ENCODE measurements around the gene ITGA11. TPM values are rescaled to one million over a fixed set of nuclear protein-coding genes. Genes with fewer than 3 reads are reported as not detected.

The ITGA11 gene
- total RNA-seq, 1 donor from 2014 or later, result 0.48 TPM

DNA sequence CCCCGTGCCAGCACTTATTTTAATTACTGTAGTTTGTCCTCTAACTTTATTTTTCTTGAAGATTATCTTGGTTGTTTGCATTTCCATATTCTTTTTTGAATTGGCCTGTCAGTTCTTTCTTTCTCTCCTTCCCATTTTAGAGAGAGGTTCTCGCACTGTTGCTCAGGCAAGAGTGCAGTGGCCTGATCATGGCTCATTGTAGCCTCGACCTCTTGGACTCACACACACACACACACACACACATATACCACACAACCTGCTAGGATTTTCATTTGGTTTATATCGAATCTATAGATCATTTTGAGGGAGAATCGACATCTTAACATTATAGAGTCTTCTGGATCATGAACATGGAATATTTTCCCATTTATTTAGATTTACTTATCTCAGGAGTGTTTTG lies 145.7 kb downstream of the ITGA11 start:
- no peak for ATAC-seq

DNA sequence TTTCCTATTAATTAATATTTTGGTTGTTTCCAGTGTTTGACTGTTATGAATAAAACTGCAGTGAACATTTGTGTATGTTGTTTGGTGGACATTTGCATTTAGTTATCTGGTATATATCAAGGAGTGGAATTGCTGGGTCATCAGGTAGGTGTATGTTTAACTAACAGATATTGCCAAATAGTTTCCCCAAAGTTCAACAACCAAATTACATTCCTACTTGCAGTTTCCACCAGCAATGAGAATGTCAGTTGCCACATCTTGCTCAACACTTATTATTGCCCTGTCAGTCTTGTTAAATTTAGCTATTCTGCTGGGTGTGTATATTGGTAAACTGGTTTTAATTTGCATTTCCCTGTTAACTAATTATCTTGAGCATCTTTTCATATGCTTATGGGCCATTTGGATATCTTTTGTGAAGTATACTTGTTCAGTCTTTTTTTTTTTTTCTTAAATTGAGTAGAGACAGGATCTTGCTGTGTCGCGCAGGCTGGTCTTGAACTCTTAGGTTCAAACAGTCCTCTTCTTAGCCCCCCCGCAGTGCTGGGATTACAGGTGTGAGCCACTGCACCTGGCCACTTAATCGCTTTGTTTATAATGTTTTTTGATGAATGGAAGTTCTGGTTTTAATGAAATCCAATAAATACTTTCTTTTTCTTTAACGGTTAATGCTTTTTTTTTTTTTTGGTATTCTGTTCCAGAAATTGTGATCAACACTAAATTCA lies 146.5 kb downstream of the ITGA11 start:
- ATAC-seq, result no peak

DNA sequence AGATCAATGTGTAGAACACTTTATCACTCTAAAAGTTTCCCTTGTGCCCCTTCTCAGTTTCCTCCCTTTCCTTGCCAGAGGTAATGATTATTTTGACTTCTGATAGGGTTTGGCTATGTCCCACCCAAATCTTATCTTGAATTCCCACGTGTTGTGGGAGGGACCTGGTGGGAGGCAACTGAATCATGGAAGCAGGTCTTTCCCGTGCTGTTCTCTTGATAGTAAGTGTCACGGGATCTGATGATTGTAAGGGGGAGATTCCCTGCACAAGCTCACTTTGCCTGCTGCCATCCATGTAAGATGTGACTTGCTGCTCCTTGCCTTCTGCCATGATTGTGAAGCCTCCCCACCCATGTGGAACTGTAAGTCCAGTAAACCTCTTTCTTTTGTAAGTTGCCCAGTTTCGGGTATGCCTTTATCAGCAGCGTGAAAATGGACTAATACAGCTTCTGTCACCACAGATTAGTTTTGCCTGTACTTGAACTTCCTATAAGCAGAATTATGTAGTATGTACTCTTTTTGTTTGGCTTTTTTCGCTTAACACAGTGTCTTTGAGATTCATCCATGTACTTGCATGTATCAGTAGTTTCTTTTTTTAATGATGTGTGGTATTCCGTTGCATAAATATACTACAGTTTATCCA lies 147.2 kb downstream of the ITGA11 start:
- ATAC-seq, result no peak

DNA sequence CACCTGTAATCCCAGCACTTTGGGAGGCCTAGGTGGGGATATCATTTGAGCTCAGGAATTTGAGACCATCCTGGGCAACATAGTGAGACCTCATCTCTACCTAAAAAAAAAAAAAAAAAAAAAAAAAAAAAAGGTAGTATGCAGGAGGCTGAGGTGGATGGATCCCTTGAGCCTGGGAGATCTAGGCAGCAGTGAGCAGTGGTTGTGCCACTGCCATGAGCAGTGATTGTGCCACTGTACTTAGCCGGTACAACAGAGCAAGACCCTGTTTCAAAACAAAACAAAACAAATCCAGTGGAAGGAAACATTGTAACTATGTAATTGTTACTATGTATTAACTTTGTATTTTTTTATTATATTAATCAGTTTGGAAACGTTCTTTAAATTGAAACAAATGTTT lies 148.6 kb downstream of the ITGA11 start:
- ATAC-seq, result no peak

DNA sequence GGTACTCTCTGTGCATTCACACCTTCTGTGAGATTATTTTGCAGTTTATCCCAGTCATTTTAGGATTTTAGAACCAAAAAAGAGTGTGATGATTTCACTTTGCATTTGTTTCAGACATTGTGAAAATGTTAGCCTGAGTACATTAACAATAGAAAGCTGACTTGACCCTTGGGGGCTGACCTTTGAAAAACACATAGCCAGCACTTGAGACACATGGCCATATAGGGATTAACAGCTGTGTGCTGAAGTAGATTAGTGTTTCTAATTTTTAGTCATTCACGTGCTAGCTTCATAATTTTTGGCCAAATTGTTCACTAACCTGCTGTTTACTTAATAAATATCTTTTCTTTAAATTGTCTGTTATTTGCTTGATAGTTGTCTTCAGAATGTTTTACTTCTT lies 151.0 kb downstream of the ITGA11 start:
- ATAC-seq, result no peak

DNA sequence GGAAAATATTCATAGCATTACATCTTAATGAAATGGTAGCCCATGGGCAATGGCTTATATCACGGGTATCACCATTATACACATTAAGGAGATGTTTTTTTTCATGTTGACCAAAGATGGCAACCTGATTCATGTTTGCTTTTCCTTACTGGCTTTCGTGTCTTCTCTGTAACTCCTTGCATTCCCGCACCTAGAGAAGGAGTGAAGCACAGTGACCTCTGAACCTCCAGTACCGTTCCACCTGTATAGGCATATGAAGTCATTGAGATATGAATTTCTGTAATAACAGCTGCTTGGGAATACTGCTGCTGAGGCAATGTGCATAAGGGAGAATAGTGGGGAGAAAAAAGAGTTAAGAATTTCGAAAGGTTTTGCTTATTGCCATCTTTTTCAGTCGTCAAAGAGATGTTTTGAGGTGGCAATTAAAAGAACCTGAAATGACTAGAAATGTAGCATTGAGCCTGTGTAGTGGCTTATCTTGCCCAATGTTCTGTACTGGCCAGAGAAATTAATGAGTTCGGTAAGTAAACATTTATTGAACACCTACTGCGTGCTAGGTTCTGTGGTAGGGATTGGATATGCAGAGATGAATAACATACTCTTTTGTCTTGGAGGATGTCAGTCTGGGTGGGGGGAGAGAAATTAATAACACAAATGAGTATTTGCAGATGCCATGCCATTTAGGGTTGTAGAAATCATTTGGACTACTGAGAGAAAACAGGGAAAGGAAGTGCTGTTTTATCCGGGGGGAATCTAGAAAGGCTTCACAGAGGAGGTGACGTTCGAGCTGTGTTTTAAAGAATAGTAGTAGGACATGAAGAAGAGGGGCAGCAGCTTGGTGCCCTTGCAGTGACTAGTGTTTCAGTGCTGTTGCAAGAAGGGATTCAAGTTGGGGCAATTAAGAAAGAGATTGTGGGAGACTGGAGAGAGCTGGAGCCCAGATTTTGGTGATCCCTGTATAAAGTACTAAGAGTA lies 151.9 kb downstream of the ITGA11 start:
- no peak for ATAC-seq

DNA sequence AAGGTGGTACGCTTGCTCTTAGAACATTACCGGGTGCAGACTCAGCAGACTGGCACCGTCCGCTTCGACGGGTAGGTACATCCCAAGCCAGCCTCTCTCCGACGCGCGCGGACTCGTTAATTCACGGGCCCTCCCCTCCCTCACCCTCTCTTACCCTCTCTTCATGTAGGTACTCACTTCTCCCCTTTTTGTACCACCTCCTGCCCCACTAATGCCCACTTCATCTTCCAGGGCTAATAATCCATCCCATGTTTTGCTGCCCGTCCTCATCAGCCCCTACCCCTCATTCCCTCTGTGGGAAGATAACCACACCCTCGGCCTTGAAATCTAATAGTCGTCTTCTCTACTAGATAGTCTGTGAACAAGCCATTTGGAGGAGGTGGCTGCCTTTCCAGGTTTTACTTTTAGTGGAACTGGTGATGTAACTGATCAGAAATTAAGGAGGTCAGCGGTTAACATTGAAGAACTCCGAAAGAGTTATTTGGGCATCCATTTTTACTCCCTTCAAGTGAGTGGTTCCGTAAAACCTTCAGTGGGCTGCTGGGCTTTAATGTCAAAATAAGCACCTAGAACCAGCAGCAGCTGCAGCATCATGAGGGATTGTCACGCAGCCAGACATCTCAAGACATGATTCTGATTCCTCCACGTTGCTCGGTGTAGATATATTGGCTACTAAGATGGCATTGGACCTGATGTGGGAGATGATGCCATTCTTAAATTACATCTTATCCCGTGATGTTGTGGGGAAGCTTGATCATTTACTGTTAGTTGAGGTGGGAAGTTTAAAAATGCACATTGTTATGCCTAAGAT lies 153.2 kb downstream of the ITGA11 start:
- ATAC-seq, result peak; percentile 10

DNA sequence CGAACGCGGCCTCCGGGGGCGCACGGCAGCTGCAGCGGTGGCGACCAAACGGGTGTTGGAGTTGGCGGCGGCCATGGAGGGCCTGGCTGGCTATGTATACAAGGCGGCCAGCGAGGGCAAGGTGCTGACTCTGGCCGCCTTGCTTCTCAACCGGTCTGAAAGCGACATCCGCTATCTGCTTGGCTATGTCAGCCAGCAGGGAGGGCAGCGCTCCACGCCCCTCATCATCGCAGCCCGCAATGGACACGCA lies 153.7 kb downstream of the ITGA11 start:
- no peak for ATAC-seq

DNA sequence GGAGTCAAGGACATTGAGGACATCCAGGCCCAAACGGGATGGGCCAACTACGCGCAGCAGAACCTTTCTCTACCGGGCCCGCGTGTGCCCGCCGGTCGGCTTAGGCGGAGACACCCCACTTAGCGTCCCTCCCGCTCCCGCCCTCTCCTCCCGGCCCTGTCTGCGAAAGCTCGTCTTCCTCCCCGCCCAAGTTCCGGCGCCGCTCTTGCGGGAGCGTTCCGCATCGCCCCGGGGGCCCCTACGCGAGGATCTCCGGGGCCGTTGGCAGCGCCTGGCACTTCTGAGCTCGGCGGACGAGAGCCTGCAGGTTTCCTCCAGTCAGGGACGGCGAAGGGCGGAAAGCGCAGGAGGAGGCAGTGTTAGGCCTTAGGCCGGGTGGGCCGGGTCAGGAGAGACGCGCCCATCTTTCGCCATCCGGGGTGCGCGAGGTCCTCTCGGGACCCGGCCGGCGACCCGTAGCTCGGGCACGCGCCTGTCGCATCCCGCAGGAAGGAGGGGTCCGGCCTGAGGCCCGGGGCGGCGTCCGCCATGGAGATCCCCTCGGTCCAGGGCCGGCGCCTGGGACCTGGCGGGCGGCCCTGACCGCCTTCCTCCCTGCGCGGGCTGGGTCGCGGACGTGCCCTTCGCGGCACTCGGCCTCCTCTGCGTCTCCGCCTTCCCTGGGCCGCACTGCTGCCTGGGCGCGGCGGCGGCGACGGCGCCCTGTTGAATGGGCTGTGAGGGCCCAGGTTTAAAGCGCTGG lies 154.2 kb downstream of the ITGA11 start, which contains the start of gene FEM1B:
TSS of gene FEM1B (plus strand) at position 143 of the 742 bp plus-strand sequence. CDS start 673 bp downstream, outside the sequence.
- ATAC-seq, result peak; percentile 88

DNA sequence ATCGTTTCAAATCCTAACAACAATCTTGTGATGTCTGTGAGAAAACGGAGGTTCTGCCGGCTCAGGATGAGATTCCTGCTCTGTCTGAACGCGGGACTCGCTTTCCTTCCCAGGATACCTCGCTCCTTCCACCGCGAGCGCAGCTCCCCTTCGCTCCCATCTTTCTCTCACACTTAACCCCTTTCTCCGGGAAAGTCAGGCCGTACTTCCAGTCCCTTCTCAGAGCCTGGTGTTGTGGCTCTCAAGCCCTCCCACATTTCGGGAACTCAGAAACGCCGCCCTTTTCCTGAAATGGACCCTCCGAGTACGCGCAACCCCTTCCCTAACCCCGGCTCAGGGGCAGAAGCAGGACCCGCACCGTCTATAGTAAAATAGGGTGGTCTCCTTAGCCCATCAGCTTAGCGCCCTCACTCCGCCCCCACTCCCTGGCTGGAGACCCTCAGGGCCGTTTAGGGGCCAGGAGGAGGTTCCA lies 154.8 kb downstream of the ITGA11 start:
- no peak for ATAC-seq

DNA sequence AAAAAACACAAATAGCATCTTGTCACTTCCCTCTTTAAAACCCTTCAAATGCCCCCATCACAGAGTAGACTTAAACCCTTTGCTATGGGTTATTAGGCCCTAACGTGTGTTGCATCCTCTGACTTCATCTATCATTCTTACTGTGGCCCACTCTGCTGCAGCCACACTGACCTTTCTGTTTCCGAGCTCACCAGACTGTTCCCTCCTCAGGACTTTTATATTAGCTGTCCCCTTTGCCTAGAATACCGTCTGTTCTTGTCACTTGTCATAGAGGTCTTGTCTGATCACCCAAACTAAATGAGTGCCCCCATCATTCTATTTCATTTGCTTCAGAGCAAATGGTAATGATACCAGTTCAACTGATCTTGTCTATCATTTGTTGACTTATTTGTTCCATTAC lies 155.3 kb downstream of the ITGA11 start:
- ATAC-seq, result no peak

DNA sequence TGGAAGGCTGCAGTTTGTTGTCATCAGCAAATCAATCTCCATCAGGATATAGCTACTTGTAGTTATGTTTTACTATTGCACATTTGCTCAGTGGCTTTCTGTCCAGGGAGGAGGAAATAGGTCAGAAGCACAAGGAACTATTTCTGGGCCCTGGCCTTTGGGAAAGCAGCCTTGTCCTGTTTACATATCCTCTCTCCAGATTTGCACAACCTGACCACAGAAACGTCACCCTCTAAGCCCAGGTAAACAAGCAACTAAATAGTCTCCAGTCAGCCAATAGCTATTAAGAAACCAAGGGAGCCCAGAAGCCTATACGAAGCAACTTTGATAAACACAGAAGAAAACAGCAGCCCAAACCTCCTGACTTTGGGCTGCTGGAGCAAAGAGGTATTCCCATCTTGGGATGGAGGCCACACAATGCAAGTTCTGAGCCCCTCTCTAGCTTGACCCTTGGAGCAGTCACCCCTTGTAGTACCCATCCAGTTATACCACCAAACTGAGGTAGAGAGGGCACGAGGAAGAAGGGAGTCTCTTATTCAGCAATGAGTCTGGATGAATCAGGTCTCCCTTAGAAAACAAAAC lies 156.7 kb downstream of the ITGA11 start:
- ATAC-seq, result no peak

DNA sequence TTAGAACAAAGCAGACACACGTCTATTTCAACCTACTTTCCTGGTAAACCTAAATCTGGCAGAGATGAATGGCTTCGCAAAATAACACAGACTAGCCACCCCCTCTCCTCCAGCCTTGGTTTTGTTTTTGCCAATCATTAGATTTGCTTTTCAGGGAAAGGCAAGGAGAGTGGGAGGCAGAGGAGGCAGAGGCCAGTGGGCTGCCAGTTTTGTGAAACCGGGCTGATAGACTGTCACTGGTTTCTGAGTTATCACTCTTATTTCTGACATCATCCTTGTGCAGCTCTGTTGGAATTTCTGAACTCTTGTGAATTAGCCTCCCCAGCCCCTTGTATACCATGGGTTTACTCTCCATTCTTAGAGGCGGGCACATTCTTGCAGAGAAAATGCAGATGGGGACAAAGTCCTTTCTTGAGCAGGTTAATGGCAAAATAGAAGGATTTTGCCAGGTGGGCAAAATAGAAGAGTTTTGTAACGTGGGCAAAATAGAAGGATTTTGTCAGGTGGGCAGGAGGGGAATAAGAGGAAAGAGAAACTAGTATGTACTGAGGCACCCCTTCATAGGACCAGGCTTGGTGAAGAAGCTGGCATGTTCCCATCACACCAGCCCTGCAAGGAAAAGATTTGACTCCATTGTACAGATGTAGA lies 157.6 kb downstream of the ITGA11 start:
- ATAC-seq, result no peak

DNA sequence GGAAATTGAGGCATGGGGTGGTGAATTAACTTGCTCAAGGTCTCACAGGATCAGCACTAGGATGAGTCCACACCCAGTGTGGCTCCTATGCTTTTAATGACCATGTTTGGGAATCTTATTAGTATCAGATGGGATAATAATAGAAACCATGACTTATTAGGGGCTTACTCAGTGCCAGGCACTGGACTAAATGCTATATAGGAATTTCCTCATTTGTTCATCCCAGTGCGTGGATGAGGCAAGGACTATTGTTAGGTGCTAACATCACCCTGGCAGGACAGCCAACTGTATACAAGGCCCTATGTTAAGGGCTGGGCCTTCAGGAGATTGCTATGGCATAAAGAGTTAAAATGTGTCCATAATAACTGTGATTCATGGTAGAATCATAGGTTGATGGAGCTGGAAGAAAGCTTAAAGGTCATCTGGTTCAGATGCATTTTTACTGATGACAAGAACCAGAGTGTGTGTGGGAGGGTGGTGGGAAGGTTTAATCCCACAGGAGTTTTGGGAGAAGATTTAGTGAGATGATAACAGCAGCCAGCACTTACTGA lies 159.2 kb downstream of the ITGA11 start:
- ATAC-seq, result peak; percentile 67

DNA sequence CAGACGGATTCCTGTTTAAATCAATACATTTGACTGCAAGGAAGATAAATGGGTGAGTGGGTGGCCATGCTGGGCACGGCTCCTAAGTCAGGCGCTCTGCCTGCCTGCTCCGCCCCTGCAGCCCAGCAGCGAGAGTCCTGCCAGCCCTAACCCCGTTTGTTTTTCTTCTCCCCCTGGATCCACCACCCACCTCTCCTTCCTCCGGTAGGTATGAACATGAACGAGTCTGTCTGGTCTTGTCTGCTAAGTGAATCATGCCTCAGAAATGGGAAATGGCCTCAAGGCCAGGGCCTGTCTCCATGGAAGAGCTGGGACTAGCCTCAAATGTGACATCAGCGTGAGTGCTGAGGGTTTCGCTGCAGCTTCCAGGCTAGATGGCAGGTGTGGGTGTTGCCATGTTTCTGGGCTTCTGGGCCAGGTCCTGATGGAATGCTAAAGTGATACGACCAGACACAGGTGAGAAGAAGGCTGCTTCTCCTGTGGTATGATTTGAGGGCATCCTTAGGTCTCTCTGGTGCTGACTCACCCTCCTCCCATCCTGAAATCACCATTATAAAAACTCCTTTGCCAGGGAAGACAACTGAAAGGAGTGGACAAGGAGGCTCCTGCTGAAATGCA lies 160.0 kb downstream of the ITGA11 start:
- peak; percentile 92 for ATAC-seq

DNA sequence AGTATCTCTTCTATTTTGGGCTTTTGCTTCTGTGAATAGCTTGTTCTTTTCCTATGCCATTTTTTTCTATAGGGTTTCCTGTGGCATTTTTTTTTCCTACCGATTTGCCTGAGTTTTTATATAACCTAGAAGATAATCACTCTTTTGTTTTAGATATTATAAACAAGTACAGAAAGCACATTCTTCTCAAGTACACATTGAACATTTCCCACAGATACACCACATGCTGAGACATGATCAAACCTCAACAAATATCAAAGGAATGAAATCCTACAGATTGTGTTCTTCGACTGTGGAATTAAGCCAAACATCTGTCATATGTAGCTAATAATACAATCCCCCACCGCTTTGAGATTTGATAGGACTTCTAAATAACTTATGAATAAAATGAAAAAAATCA lies 163.6 kb downstream of the ITGA11 start:
- ATAC-seq, result no peak

DNA sequence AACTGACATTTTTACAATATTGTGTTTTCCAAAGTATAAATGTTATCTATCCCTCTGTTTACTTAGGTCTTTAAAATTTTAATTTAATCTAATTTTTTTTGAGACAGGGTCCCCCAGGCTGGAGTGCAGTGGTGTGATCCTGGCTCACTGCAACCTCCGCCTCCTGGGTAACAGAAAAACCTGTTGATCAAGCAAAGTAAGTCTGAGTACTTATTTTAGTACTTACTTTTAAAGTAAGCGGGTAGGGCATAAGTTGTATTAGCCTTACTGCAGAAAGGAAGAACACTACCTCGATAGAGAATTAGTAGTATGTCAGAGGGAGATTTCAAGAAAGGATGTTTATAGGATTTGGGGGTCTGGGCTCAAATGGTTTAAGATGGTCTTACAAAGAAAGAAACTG lies 166.3 kb downstream of the ITGA11 start:
- peak; percentile 74 for ATAC-seq

DNA sequence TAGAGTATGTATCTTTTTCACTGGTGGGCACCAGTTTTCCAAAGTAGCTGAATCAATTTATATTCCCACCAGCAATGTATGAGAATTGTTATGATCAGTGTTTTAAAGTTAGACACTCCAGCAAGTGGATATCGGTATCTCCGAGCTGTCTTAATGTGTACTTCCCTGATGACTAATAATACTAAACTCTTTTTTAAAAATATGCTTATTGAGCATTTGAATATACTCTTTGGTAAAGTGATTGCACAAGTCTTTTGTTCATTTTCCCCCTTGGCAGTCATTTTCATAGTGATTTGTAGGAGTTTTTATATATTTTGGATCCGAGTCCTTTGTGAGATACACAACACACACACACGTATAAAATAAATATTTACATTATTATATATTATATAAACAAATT lies 166.9 kb downstream of the ITGA11 start:
- ATAC-seq, result peak; percentile 47

DNA sequence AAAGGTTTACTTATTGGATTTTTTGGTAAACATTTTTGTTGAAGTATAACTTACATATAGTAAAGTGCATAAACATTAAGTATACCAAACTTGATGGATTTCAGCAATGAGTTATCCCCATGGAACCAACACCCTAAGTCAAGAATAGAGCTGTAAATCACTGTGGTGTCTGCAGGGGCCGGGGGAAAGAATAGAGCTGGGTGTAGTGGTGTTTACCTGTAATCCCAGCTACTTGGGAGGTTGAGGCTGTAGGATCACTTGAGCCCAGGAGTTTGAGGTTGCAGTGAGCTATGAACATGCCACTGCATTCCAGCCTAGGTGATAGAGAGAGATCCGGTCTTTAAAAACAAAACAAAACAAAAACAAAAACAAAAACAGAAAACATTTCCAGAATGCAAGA lies 167.7 kb downstream of the ITGA11 start:
- peak; percentile 14 for ATAC-seq

Measured in esophagus mucosa (tissue), 1 donor.